GM10847 (cell line): ENCODE data around the gene THOC2.

Experiments used
- POLR2A ChIP-seq: IDR thresholded peaks from 2 replicates; pipeline ENCODE4 v1.6.1; 2011; ENCODE audit not compliant: insufficient read length; ENCODE audit errors: extremely low read depth

THOC2 gene, protein sequence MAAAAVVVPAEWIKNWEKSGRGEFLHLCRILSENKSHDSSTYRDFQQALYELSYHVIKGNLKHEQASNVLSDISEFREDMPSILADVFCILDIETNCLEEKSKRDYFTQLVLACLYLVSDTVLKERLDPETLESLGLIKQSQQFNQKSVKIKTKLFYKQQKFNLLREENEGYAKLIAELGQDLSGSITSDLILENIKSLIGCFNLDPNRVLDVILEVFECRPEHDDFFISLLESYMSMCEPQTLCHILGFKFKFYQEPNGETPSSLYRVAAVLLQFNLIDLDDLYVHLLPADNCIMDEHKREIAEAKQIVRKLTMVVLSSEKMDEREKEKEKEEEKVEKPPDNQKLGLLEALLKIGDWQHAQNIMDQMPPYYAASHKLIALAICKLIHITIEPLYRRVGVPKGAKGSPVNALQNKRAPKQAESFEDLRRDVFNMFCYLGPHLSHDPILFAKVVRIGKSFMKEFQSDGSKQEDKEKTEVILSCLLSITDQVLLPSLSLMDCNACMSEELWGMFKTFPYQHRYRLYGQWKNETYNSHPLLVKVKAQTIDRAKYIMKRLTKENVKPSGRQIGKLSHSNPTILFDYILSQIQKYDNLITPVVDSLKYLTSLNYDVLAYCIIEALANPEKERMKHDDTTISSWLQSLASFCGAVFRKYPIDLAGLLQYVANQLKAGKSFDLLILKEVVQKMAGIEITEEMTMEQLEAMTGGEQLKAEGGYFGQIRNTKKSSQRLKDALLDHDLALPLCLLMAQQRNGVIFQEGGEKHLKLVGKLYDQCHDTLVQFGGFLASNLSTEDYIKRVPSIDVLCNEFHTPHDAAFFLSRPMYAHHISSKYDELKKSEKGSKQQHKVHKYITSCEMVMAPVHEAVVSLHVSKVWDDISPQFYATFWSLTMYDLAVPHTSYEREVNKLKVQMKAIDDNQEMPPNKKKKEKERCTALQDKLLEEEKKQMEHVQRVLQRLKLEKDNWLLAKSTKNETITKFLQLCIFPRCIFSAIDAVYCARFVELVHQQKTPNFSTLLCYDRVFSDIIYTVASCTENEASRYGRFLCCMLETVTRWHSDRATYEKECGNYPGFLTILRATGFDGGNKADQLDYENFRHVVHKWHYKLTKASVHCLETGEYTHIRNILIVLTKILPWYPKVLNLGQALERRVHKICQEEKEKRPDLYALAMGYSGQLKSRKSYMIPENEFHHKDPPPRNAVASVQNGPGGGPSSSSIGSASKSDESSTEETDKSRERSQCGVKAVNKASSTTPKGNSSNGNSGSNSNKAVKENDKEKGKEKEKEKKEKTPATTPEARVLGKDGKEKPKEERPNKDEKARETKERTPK (N-terminal part only)

DNA sequence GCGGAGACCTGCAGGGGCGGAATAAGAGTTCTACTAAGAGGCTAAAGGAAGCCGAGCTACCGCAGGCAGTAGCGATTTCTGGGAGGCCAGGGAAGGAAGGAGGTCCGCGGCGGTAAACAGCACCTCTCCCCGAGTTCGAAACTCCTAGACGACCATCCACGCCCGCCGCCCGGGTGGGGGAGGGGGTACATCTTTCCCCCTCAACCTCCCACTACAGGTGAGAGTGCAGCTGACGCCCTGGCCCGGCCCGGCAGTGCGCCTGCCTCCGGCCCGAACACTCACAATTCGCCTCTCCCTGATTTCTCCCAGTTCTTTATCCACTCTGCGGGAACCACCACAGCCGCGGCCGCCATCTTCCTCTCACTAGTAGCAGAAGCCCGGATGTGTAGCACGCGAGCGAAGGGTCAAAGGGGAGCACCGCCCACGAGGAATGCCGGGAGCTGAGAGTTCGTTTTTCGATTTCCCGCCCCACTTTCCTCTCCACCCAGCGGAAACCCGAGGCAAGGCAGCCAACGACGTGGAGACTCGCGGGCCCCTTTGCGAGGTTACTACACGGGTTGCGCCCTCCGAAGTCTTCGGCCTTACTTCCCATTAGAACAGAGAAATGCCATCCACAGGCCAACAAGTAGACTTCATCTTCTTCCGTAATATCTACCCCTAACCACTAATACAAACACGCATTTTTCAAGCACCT, at the start of gene THOC2:
TSS of gene THOC2 (minus strand) at position 383 of the 694 bp plus-strand sequence. CDS start at position 353, 30 bp downstream.
- TF ChIP-seq POLR2A: peak; percentile 38

DNA sequence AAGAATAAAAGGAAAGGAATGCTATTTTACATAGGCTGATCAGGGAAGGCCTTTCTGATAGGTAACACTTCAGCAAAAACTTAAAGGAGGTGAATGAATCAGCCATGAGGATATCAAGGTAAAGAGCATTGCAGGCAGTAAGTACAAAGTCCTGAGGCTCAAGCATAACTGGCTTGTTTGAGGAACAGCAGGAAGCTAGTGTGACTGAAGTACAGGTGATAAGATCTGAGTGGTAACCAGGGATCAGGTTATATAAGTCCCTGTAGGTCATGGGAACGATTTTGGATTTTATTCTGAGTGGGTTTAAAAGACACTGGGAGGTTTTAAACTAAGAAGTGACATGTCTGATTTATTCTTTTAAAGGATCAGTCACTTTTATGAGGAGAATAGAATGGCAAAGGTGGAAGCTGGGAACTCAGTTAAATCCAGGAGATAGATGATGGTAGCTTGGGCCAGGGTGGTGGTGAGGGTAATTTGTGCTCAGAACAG, 47.1 kb upstream of the THOC2 start:
- TF ChIP-seq POLR2A: no peak

DNA sequence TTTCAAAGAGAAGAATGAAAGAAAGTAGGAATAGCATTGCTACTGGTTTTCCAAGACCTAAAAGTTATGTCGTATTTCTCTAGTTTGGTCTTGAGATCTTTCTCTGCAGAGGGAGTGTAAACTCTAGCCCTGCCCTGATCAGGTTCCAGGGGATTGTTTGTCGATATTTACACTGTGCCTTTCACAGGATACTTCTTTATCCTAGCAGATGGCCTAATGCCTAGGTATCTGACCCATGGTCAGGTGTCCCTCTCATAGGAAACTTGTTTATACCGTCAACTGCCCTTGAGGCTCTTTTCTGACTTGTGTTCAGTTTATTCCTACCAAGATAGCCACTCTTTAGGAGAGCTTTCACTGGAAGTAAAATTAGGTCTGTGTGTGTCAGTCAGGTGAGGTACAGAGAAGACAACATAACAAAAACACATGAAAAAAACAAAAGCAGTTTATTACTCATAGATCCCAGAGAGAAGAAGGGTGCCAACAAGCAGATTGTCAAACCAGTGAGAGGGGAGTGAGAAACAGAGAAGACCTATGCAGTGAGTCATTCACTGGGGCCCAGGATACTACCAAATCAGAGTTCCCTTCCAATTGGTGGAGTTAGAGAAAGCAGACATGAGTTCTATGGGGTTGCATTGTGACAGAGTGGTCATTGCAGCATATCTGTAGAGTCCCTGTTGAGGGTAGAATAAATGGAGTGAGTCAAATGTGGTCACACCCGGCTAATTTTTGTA, 40.6 kb upstream of the THOC2 start:
- TF ChIP-seq POLR2A: no peak

DNA sequence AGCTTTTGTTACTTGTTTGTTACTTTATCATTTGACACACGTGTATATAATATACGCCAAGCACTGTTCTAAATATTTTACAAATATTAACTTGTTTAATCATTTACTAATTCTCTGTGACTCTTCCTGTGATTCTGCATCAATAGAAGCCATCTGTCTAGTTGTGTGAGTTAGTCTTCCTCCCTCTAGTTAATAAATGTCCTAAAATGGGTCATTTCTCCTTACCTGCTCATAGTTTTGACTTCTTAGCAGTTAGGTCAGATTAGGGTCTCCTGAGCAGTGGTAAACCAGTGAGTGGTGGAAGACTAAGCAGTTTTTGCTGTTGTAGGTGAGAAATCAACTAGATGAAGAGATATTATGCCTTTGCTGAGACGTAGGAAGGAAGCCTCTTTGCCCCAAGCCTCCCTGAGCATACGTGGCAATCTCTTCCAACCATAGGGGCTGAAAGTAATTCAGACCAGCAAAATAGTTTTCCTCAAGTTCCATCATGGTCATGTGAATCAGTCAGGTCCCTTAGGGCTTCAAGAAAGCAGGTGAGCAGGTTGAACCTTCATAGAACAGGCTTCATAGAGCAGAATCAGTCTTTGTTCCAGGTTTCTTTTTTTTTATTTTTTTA, 38.7 kb upstream of the THOC2 start:
- TF ChIP-seq POLR2A: no peak

DNA sequence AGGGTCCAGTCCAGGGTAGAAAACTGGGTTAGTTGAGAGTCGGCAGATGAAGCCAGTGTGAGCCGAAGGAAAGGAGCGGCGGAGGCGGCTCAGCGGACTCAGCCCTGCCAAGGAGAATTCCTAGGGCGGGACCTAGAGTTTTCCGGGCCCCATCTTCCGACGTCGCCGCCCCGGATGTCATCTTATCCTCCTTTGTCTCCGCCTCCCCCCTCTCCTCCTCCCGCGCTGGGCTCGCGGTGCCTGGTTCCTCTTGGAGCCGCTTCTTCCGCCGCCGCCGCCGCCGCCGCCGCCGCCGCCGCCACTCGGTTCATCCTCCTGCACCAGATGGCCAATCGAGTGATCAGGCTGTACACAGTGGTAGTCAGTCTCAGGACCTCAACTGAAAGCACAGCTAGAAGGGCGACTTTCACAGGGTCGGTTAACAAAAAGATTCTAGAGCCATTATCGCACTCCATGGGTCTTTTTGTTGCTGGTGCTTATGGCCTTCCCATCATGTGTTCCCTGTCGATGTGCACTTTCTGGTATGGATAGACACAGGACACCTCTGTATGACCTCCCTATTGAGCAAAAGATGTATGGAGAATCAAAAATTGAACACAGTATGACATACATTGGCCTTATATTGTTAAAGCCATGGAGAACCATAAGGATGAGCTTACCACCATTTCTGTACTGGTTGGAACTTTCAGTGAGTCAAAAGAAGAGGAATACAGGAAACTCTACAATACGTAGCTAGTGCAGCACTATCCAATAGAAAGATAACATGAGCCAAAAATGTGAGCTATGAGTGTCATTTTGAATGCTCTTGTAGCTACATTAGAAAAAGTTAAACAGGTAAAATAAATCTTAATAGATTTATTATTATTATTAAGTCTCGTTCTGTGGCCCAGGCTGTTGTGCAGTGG, 32.4 kb upstream of the THOC2 start:
- TF ChIP-seq POLR2A: peak; percentile 36

DNA sequence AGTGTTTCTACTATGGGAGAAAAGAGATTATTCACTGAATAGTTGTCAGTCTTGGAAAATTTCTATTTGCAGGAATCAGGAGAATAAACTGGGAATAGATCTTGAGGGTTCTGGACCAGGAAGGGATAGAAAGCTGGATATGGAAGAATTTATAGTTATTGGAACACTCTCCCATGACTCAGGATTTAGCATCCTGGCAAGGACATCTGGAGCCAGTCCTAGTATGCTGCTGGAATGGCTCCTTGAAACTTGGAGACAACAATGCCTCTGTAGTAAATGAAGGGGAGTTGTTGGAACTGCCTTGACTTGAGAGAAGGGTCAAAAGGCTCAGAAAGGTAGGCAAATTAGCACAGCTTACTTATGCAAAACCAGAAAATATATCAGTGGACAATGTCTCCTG, 23.5 kb upstream of the THOC2 start:
- no peak for TF ChIP-seq POLR2A

DNA sequence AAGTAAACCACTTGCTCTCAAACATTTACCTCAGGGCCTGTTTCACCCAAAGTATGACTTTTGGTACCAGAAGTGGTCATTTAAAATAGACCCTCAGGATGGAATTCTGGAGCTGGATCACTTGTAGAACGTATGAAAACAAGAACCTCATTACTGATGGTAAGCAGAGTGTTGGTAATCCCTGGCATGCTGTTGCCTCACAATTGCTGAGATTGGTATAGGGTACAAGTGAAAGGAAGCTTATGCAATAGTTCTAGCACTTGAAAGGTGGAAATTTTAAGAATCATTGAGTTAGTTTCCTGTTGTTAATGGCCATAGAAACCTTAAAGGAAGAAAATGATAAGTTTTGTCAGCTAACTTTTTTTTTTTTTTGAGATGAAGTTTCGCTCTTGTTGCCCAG, 22.3 kb upstream of the THOC2 start:
- no peak for TF ChIP-seq POLR2A

DNA sequence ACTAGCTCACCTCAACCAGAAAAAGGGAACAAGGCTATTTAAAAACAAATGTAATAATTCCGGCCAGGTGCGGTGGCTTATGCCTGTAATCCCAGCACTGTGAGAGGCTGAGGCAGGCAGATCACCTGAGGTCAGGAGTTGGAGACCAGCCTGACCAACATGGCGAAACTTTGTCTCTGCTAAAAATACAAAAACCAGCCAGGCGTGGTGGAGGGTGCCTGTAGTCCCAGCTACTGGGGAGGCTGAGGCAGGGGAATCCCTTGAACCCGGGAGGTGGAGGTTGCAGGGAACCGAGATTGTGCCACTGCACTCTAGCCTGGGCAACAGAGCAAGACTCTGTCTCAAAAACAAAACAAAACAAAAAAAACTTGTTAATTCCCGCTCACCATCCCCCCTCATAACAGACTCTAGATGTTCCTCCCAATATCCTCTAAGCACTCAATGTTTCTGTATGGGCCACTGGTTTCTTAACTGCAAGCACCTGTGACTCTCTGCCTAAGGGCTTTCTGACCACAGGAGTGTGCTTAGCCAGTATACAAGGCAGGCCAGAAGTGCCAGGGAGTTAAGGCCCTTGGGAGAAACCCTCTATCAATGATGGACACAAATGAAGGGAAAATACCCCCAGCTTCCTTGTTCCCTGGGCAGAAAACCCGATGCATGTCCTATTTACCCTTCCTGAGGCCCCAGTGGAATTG, 21.0 kb upstream of the THOC2 start:
- no peak for TF ChIP-seq POLR2A

DNA sequence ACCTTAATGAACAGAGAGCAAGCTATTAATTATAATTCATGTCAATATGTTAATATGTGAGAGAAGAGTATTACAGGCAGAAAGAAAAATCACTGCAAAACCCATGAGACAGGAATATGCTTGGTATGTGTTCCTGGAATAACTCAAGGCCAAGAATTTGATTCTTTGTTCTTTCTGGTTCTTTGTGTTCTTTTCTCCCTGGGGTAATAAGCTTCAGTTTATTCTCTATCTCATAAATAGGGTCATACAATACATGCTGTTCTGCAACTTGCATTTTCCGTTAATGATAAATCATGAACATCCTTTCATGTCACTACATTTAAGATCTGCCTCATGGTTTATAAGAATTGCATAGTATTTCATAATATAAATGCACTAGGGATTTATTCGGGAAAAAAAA, 16.8 kb upstream of the THOC2 start:
- TF ChIP-seq POLR2A: no peak

DNA sequence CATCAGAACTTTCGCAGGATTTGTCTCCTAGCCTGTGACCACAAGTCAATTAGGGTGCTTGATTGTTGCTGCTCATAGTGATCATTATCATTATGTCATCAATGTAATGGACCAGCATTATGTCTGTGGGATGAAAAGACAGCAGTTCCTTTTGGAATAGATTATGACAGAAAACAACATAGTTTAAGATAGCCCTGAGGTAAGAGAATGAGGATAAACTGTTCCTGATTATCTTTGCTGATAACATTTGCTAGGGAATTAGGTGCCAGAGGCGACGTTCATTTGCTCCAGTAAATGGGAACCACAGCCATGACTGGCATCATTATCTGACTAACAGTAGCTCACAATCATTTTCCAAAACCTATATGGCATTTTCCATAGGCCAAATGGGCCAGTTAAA, 12.7 kb upstream of the THOC2 start:
- TF ChIP-seq POLR2A: no peak

DNA sequence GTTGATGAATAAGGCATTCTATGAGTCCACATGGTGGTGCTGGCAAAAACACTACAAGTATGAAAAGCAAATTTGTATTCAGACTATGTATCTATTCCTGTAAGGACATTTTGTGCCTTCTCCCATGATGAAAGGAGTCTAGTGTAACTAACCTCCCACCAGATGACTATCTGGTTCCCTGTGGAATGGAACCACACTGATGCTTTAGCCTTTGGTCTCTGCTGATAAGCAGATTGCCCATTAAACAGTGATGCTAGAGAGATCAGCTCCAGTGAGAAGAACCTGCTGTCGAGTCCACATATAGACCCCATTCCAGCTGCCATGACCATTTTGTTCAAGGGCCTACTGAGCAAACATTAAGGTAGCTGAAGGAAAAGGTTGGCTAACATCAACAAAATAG, 10.5 kb upstream of the THOC2 start:
- TF ChIP-seq POLR2A: no peak

DNA sequence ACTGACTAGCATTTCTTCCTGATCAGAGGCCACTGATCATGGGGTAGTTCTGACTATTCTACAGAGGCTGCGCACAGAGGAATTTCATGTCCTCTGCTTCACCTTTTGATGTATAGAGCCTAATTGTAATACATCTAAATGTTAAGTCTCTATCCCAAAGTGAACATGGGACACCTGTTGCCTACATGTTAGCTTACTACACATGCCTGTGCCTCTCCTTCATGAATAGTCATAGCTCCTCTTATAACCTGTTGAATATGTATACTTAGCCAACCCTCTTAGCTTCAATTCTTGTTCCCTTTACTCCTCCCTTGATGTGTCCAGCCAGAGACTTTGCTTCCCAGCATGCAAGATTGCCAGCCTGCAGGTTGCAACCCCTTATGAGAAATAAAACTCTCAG, 9.6 kb upstream of the THOC2 start:
- TF ChIP-seq POLR2A: no peak

DNA sequence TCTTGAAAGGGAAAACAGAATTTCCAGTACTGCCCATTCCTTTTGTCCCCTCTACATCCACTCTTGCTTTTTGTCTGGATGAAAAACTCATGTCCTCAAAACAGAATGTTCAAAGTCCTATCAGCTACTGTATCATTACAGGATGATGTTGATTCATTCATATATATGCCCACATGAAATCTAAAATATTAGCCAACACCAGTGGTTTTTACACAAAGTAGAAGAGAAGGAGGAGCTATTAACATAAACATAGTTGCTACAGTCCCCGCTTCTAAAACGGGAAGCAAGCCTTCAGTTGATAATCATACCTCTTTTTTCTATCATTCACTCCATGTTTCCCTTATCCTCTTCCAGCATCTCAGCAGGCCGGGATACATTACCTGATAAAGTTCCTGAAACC, 7.7 kb upstream of the THOC2 start:
- no peak for TF ChIP-seq POLR2A
